Activated CD8-positive, alpha-beta T cell treated with anti-CD3 and anti-CD28 coated beads for 36 hours (primary cell): Measurements from ENCODE around the gene GALNT2. TPM values are rescaled to one million over a fixed set of nuclear protein-coding genes. Genes with fewer than 3 reads are reported as not detected.

ENCODE experiments used
- ATAC-seq: fragments of 200-7000 bp; cut with Tn5 transposase; one replicate; pipeline ENCODE4 v1.10.0; 2021; ENCODE audit warnings: mild to moderate bottlenecking, moderate library complexity
- CTCF ChIA-PET: fragments of 350-600 bp; sonication (Branson Sonifier 250); formaldehyde crosslinking; loops from one replicate; lab custom pipeline; 2021; ENCODE audit warnings: antibody characterized with exemption; lab: Charles Lee
- POLR2A ChIA-PET: fragments of 350-600 bp; sonication (Branson Sonifier 250); formaldehyde crosslinking; loops from one replicate; lab custom pipeline; 2021; ENCODE audit warnings: antibody characterized with exemption; lab: Charles Lee
- DNase-seq: peaks from one replicate; pipeline ENCODE4 v3.0.0-alpha.2; 2020
- H3K27ac Mint-ChIP-seq: one replicate; pipeline ENCODE4 v1.8.0; 2021; ENCODE audit warnings: mild to moderate bottlenecking, mixed read lengths
- H3K27me3 Mint-ChIP-seq: one replicate; pipeline ENCODE4 v1.8.0; 2021; ENCODE audit warnings: mixed read lengths
- H3K36me3 Mint-ChIP-seq: one replicate; pipeline ENCODE4 v1.8.0; 2021; ENCODE audit warnings: low read depth, mixed read lengths
- H3K4me1 Mint-ChIP-seq: one replicate; pipeline ENCODE4 v1.8.0; 2021; ENCODE audit warnings: low read depth, mixed read lengths
- H3K4me3 Mint-ChIP-seq: one replicate; pipeline ENCODE4 v1.8.0; 2021; ENCODE audit warnings: mild to moderate bottlenecking, moderate library complexity, mixed read lengths
- H3K9me3 Mint-ChIP-seq: one replicate; pipeline ENCODE4 v1.8.0; 2021; ENCODE audit warnings: mixed read lengths
- intact Hi-C: fragments of 100-400 bp; cut with micrococcal nuclease; formaldehyde crosslinking; loops from one replicate; pipeline ENCODE4 v1.10.0; 2022
- total RNA-seq, 2 experiments: library from RNA; stranded (reverse); gene quantifications; one replicate each; pipeline ENCODE4 v1.2.3, GENCODE V29; 2021
- TF ChIP-seq, protein P1 (sequence below): fragments of 200-600 bp; IDR thresholded peaks from one replicate; pipeline ENCODE4 v1.8.0; 2022; ENCODE audit warnings: antibody characterized with exemption, mild to moderate bottlenecking

The GALNT2 gene
- total RNA-seq, 2 experiments from 2014 or later = 40.1 to 42.3 TPM

DNA sequence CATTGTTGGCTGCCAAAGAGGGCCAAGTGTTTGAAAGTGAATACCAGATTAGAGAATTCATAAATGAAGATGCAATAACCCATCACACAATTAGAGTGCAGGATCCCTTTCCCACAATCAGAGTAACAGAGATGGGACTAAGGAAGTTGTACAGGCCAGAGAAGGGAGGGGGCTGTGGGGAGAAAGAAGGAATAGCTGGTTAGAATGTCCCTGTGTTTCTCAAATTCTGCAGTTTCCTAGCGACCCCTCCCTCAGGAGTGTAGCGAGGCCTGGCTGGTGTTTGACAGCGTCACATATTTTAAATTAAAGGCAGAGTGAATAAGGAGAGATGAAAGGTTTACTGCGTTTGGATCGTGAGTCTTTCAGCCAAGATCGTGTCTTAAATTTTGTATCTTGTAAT is 58.1 kb downstream of the GALNT2 start:
- intact Hi-C loops = no loop called here
- TF ChIP-seq, protein P1, sequence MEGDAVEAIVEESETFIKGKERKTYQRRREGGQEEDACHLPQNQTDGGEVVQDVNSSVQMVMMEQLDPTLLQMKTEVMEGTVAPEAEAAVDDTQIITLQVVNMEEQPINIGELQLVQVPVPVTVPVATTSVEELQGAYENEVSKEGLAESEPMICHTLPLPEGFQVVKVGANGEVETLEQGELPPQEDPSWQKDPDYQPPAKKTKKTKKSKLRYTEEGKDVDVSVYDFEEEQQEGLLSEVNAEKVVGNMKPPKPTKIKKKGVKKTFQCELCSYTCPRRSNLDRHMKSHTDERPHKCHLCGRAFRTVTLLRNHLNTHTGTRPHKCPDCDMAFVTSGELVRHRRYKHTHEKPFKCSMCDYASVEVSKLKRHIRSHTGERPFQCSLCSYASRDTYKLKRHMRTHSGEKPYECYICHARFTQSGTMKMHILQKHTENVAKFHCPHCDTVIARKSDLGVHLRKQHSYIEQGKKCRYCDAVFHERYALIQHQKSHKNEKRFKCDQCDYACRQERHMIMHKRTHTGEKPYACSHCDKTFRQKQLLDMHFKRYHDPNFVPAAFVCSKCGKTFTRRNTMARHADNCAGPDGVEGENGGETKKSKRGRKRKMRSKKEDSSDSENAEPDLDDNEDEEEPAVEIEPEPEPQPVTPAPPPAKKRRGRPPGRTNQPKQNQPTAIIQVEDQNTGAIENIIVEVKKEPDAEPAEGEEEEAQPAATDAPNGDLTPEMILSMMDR = no peak
- Mint-ChIP-seq H3K4me1 (peaks cover 79% of the 10 kb centered on the region), H3K9me3 (no peaks in the 10 kb centered on the region), H3K27me3 (no peaks in the 10 kb centered on the region), H3K36me3 (peaks cover 15% of the 10 kb centered on the region), H3K27ac (no peak overlapping the region), H3K4me3 (no peak overlapping the region)
- no peak for DNase-seq
- ChIA-PET POLR2A (interaction anchor here (4.2 kb wide), 1 partner anchor 14 kb away, joined by 20 read pairs; no protein-coding TSS in a partner anchor), CTCF (interaction anchor here (1.2 to 5.8 kb wide), 2 partner anchors 11 to 13 kb away, joined by 3 to 41 read pairs; no protein-coding TSS in a partner anchor)
- ATAC-seq = no peak

DNA sequence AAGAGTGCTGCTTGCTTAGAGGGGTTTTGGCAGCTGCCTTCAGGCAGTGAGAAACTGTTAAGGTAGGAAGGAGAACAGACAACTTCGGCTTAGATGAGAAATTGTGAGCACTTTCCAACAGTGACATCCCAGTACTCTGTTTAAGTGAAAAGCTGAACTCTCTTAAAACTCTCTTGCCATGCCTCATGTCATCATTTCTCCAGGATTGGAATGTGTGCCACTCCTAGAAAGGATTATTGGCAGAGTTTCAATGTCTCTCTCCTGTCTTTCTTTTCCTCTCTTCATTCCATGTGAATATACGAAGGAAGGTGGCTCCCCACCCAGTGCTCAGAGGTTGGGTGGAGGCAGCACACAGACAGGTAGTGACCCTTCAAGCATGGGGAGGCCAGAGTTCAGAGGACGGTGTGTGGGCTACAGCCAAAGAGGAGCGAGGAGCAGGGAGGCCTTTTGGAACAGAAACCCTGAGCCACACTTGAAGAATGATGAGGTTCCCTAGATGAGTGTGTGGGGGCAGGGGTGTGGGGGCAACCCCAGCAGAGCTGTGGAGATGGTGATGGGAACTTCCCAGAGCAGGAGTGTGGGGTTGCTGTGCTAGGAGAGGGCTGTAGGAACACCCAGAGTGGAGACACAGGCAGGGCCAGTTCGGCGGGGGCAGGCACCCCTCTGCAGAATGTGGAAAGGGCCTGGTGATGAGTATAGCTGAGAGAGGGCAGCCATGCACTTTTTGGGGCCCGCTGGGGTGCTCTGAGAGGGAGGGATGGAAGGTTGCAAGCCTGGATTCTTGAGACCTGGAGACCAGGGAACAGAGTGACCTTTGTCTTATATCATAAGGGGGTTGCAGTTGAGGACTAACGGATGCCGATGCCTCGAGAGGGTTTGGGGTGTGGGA is 58.8 kb downstream of the GALNT2 start:
- ChIA-PET POLR2A (interaction anchor here (0.9 to 4.2 kb wide), 2 partner anchors 15 to 26 kb away, joined by 3 to 20 read pairs; no protein-coding TSS in a partner anchor), CTCF (interaction anchor here (1.2 to 5.8 kb wide), 2 partner anchors 10 to 14 kb away, joined by 3 to 41 read pairs; no protein-coding TSS in a partner anchor)
- DNase-seq (peak; percentile 47), ATAC-seq (peak; percentile 17)
- no peaks in the 10 kb centered on the region for H3K27me3 Mint-ChIP-seq
- no peak overlapping the region for H3K4me3 Mint-ChIP-seq
- intact Hi-C loops = no loop called here
- peaks cover 8% of the 10 kb centered on the region for H3K36me3 Mint-ChIP-seq
- H3K27ac Mint-ChIP-seq = no peak overlapping the region
- H3K4me1 Mint-ChIP-seq = peaks cover 72% of the 10 kb centered on the region
- TF ChIP-seq, protein P1 = no peak
- H3K9me3 Mint-ChIP-seq = no peaks in the 10 kb centered on the region

DNA sequence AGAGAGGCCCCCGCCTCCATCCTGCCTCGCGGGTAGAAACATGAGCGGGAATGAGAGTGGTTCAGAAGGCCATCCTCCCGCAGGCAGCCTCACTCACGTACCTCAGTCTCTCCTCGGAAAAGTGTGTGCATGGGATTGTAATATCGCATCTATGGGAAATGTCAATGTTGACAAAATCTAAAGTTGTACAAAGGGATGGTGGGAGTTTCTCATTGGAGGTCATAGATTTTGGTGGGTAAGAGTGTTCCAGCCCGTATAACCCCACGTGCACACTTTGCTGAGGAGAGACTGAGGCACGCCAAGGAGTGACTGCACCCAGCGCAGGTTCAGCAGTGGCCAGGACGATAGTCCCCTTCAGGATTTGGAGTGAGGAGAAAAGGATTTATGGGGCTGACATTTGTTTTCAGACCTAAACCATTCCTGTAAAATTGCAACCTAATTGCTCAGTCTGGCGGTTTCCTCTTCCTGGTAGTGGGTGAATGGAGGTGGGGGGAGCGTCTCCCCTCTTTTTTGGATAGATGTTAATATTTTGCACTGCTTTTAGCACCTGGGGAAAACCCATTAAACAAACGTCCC is 59.6 kb downstream of the GALNT2 start:
- TF ChIP-seq, protein P1 = no peak
- CTCF ChIA-PET = interaction anchor here (5.8 kb wide), 1 partner anchor 15 kb away, joined by 41 read pairs; no protein-coding TSS in a partner anchor
- peaks cover 72% of the 10 kb centered on the region for H3K4me1 Mint-ChIP-seq
- H3K4me3 Mint-ChIP-seq = no peak overlapping the region
- intact Hi-C loops = no loop called here
- H3K27ac Mint-ChIP-seq = peak overlapping the region; percentile 52
- no peaks in the 10 kb centered on the region for H3K9me3 Mint-ChIP-seq
- H3K36me3 Mint-ChIP-seq = peaks cover 4% of the 10 kb centered on the region
- H3K27me3 Mint-ChIP-seq = no peaks in the 10 kb centered on the region
- no peak for DNase-seq
- no peak for ATAC-seq
- POLR2A ChIA-PET = interaction anchor here (0.9 kb wide), 1 partner anchor 27 kb away, joined by 3 read pairs; no protein-coding TSS in a partner anchor

DNA sequence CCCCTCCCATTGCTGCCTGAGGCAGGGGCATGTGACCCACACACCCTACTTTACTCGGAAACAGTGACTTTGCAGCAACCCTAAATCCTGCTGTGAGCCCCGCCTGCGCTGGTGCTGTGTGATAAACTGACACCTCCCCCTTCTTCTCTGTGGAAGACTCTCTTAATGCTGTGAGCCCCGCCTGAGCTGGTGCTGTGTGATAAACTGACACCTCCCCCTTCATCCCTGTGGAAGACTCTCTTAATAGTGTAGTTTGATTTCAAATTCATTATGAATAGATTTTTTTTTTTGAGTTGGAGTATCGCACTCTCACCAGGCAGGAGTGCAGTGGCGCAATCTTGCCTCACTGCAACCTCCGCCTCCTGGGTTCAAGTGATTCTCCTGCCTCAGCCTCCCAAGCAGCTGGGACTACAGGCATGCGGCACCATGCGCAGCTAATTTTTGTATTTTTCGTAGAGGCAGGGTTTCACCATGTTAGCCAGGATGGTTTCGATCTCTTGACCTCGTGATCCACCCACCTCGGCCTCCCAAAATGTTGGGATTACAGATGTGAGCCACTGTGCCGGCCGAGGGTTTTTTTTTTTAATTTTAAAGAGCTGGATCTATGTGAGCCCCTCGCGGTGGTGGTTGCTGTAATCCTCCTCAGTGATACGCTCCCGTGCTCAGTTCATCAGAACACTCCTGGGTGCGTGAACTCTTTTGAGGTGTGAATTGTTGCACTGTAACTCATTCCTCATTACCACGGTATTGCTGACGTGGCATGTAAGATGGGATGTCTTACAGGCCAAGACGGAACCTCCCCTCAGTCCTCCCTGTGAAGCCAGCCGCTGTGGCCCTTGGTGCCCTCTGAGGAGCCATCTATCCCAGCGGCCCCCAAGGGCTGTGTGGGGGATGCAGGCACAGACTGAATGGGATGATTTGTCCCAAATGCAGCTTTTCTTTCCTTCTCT is 60.3 kb downstream of the GALNT2 start:
- ChIA-PET CTCF (no interaction called here), POLR2A (no interaction called here)
- no peaks in the 10 kb centered on the region for H3K9me3 Mint-ChIP-seq
- H3K4me3 Mint-ChIP-seq = no peak overlapping the region
- no peaks in the 10 kb centered on the region for H3K27me3 Mint-ChIP-seq
- DNase-seq (peak; percentile 84), ATAC-seq (peak; percentile 82)
- H3K27ac Mint-ChIP-seq = peak overlapping the region; percentile 27
- peaks cover 73% of the 10 kb centered on the region for H3K4me1 Mint-ChIP-seq
- peaks cover 4% of the 10 kb centered on the region for H3K36me3 Mint-ChIP-seq
- TF ChIP-seq, protein P1 = no peak
- intact Hi-C loops = no loop called here
